Peyer's patch (tissue), 4 donors: ENCODE data around the gene TSPAN18.

ENCODE experiments used
- CTCF ChIP-seq, 6 experiments: fragments of 450-650 bp in 4 of 6; fragments of 200-600 bp in 2 of 6; sonication (generic) in 1 of 6; IDR thresholded peaks; one replicate each; pipeline ENCODE4 v1.5.1; 2017 to 2019; ENCODE audit warnings: antibody characterized with exemption in 6 of 6, mild to moderate bottlenecking in 3 of 6, moderate library complexity in 1 of 6
- POLR2A ChIP-seq, 2 donors: fragments of 450-650 bp; IDR thresholded peaks; one replicate each; pipeline ENCODE4 v1.5.1; 2017; ENCODE audit warnings: antibody characterized with exemption in 2 of 2, mild to moderate bottlenecking in 2 of 2, moderate library complexity in 2 of 2

- no peak for TF ChIP-seq POLR2A (IDR thresholded peaks at IDR 0.05)
- TF ChIP-seq CTCF (IDR thresholded peaks at IDR 0.05): no peak
Observed at GRCh38 chr11:44878711-44879110, 151.9 kb downstream of the TSPAN18 start.
